PC-3 (cell line): ENCODE measurements around the gene DGKG.

Experiments used
- EZH2 ChIP-seq: fragments of 300-600 bp; sonication (generic); IDR thresholded peaks from one replicate; pipeline ENCODE4 v1.6.1; 2017; ENCODE audit warnings: antibody characterized with exemption, mild to moderate bottlenecking, low read length; ENCODE audit not compliant: unreplicated experiment
- TF ChIP-seq, protein P1 (sequence below): fragments of 300-600 bp; sonication (generic); conservative IDR thresholded peaks from 2 replicates; pipeline ENCODE4 v1.5.1; 2017; ENCODE audit warnings: antibody characterized with exemption, low read depth, mild to moderate bottlenecking, low read length

DNA sequence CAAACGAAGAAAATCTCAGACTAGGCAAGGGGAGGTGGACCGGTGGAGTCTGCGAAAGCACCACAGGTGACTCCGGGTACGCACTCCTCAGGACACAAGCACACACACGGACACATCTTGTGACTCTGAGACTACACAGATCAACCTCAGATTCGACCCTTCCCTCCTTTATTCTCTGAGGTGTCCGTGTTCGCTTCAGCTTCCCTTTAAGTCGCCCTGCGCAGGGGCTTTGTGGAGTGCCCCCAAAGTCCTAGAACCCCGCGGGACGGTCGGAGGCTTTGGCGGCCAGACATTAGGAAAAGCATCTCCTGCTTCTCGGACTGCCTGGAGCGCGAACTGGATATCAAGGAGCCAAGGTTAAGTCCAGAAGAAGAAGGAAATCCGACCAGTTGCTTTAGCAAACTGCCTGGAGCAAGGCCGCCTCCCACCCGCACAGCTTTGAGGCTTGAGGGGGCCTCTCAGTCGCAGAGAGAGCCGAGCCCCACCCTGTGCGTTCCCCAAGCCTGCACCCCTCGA lies 730 bp downstream of the DGKG start:
- TF ChIP-seq, protein P1, sequence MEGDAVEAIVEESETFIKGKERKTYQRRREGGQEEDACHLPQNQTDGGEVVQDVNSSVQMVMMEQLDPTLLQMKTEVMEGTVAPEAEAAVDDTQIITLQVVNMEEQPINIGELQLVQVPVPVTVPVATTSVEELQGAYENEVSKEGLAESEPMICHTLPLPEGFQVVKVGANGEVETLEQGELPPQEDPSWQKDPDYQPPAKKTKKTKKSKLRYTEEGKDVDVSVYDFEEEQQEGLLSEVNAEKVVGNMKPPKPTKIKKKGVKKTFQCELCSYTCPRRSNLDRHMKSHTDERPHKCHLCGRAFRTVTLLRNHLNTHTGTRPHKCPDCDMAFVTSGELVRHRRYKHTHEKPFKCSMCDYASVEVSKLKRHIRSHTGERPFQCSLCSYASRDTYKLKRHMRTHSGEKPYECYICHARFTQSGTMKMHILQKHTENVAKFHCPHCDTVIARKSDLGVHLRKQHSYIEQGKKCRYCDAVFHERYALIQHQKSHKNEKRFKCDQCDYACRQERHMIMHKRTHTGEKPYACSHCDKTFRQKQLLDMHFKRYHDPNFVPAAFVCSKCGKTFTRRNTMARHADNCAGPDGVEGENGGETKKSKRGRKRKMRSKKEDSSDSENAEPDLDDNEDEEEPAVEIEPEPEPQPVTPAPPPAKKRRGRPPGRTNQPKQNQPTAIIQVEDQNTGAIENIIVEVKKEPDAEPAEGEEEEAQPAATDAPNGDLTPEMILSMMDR, result no peak
- TF ChIP-seq EZH2, result no peak
